ENCODE data around the gene POU2F2. TPM values are rescaled to one million over a fixed set of nuclear protein-coding genes. Genes with fewer than 3 reads are reported as not detected.

The POU2F2 gene
- total RNA-seq, 1 donor = 0.18 TPM

DNA sequence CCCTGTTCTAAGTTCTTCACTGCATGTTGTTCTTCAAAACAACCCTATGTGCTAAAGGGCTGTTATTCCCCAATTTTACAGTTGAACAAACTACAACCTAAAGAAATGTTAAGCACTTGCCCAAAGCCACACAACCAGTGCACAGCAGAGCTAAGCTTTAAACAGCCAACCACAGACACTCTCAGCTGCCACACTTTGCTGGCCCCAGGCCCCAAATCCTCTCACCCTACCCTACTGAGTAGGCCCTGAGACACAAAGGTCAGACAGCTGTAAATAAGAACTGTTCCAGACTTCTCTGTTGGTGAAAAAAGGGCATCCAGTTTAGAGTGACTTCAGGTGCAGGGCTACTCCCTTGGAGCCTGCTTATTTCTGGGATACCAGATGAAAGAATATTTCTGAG, 92.2 kb downstream of the POU2F2 start:
- TF ChIP-seq, protein P1, sequence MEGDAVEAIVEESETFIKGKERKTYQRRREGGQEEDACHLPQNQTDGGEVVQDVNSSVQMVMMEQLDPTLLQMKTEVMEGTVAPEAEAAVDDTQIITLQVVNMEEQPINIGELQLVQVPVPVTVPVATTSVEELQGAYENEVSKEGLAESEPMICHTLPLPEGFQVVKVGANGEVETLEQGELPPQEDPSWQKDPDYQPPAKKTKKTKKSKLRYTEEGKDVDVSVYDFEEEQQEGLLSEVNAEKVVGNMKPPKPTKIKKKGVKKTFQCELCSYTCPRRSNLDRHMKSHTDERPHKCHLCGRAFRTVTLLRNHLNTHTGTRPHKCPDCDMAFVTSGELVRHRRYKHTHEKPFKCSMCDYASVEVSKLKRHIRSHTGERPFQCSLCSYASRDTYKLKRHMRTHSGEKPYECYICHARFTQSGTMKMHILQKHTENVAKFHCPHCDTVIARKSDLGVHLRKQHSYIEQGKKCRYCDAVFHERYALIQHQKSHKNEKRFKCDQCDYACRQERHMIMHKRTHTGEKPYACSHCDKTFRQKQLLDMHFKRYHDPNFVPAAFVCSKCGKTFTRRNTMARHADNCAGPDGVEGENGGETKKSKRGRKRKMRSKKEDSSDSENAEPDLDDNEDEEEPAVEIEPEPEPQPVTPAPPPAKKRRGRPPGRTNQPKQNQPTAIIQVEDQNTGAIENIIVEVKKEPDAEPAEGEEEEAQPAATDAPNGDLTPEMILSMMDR (IDR thresholded peaks at IDR 0.05; ENCODE audit: insufficient read depth, low read length) = no peak
- H3K4me3 ChIP-seq (ENCODE audit: low read depth, low read length) = no peak overlapping the region
- no peak for DNase-seq (ENCODE audit: low read depth)

DNA sequence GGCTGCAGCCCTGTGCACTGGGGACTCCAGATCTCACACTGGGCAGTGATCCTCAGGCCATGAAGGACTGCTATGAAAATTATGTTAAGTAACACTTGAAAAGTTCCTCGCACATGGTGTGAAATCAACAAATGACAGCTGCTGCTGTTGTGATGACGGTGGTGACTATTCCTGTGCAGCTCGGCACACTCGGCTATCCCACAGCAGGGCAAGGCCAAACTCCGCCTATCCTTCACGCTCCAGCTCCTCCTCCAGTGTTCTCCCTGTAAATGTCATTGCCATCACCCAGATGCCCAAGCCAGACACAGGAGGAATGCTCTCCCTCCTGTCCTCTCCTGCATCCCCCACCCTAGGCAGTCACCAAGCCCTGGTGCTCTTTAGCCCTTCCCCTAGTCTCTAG, 93.6 kb downstream of the POU2F2 start:
- H3K4me3 ChIP-seq (ENCODE audit: low read depth, low read length) = no peak overlapping the region
- TF ChIP-seq, protein P1 (IDR thresholded peaks at IDR 0.05; ENCODE audit: insufficient read depth, low read length) = no peak
- DNase-seq (ENCODE audit: low read depth) = no peak

DNA sequence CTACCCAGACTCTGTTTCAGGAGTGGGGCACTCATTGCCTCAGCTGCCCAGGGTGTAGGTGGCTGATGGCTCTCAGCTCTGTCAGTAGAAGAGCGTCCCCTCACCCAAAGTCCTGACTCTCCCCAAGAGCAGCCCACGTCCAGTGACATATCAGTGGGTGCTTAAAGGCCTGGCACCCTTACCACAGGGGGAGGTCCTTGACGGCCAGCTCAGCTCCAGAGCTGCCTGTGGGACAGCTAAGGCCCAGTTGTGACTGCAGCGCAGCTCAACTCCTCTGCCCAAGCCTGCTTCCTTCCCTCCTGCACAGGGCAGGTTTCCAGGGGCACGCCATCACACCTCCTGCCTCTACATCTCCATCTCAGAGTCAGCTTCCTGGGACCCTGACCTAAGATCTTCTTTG, 94.6 kb downstream of the POU2F2 start:
- TF ChIP-seq, protein P1 (IDR thresholded peaks at IDR 0.05; ENCODE audit: insufficient read depth, low read length) = no peak
- no peak overlapping the region for H3K4me3 ChIP-seq (ENCODE audit: low read depth, low read length)
- DNase-seq (ENCODE audit: low read depth) = no peak

Small RNAs within 50 kb of the gene (small RNA-seq; reads per million reads assigned to genes)
- not detected for gene MIR4323

Other genes starting within 250 kb of the POU2F2 start
- gene ARHGEF1, start 249.3 kb downstream of the POU2F2 start, total RNA-seq (ENCODE audit: low replicate concordance) = 26.8 and 57.6 TPM in 2 replicates
- 0.57 TPM in 1 of 2 replicates, not detected in the other for gene ERFL, start 204.0 kb downstream of the POU2F2 start, total RNA-seq (ENCODE audit: low replicate concordance)
- 122 and 201 TPM in 2 replicates for gene RABAC1, start 173.1 kb downstream of the POU2F2 start, total RNA-seq (ENCODE audit: low replicate concordance)
- gene ATP1A3, start 138.2 kb downstream of the POU2F2 start, total RNA-seq (ENCODE audit: low replicate concordance) = not detected in 2 replicates
- gene GRIK5, start 62.2 kb downstream of the POU2F2 start, total RNA-seq (ENCODE audit: low replicate concordance) = 0.08 and 0.18 TPM in 2 replicates
- gene ZNF574, start 56.3 kb downstream of the POU2F2 start, total RNA-seq (ENCODE audit: low replicate concordance) = 4.7 and 17.2 TPM in 2 replicates
- gene DEDD2, start 85.2 kb upstream of the POU2F2 start, total RNA-seq (ENCODE audit: low replicate concordance) = 11.1 and 13.5 TPM in 2 replicates
- gene ZNF526, start 87.9 kb upstream of the POU2F2 start, total RNA-seq (ENCODE audit: low replicate concordance) = 6.0 and 13.0 TPM in 2 replicates
- gene GSK3A, start 110.2 kb upstream of the POU2F2 start, total RNA-seq (ENCODE audit: low replicate concordance) = 3.1 and 18.3 TPM in 2 replicates
- gene ERF, start 122.7 kb upstream of the POU2F2 start, total RNA-seq (ENCODE audit: low replicate concordance) = 18.2 and 30.4 TPM in 2 replicates
- 35.3 and 36.1 TPM in 2 replicates for gene CIC, start 136.8 kb upstream of the POU2F2 start, total RNA-seq (ENCODE audit: low replicate concordance)
- gene PRR19, start 169.7 kb upstream of the POU2F2 start, total RNA-seq (ENCODE audit: low replicate concordance) = 0.90 and 1.1 TPM in 2 replicates
- 23.0 and 28.2 TPM in 2 replicates for gene PAFAH1B3, start 170.2 kb upstream of the POU2F2 start, total RNA-seq (ENCODE audit: low replicate concordance)
- not detected in 2 replicates for gene TMEM145, start 180.9 kb upstream of the POU2F2 start, total RNA-seq (ENCODE audit: low replicate concordance)
- 20.0 and 28.5 TPM in 2 replicates for gene MEGF8, start 193.2 kb upstream of the POU2F2 start, total RNA-seq (ENCODE audit: low replicate concordance)